B cell (primary cell): ENCODE data around the gene FAM229A. TPM values are rescaled to one million over a fixed set of nuclear protein-coding genes. Genes with fewer than 3 reads are reported as not detected.
"Not testable (repeated sequence)": the region's sequence is repeated elsewhere in the genome, so short reads cannot be mapped to it uniquely, and the experiment has no call there.

Experiments used
- ATAC-seq: fragments of 200-7000 bp; cut with Tn5 transposase; one replicate; pipeline ENCODE4 v1.10.0; 2021; ENCODE audit warnings: low read depth, mild to moderate bottlenecking, moderate number of reproducible peaks, moderate library complexity
- CTCF ChIA-PET: fragments of 350-600 bp; sonication (Branson Sonifier 250); formaldehyde crosslinking; loops from one replicate; lab custom pipeline; 2021; ENCODE audit warnings: antibody characterized with exemption, inconsistent platforms; lab: Charles Lee
- POLR2A ChIA-PET: fragments of 350-600 bp; sonication (Branson Sonifier 250); formaldehyde crosslinking; loops from one replicate; lab custom pipeline; 2021; ENCODE audit warnings: antibody characterized with exemption; lab: Charles Lee
- DNase-seq: peaks from one replicate; pipeline ENCODE4 v3.0.0; 2013
- H2AFZ ChIP-seq: 2 replicates; pipeline ENCODE4 v1.6.1; 2012; ENCODE audit warnings: mild to moderate bottlenecking, low read depth, low read length; ENCODE audit not compliant: insufficient read depth, poor library complexity, severe bottlenecking
- H3K27ac ChIP-seq, 2 donors: 1 replicate in 1 of 2; 2 replicates in 1 of 2; pipeline ENCODE4 v1.5.1; 2012 to 2013; ENCODE audit warnings: low read length in 2 of 2, mild to moderate bottlenecking in 2 of 2, moderate library complexity in 1 of 2
- H3K27me3 ChIP-seq, 4 experiments: fragments of 200-600 bp in 1 of 4; sonication (generic) in 1 of 4; replicated peaks in 1 of 4; 1 replicate in 2 of 4; 2 replicates in 2 of 4; pipeline versions ENCODE4 v1.6.1 to v1.7.0; 2013 to 2016; ENCODE audit warnings: low read length in 3 of 4, mild to moderate bottlenecking in 2 of 4, mixed read lengths in 1 of 4, moderate library complexity in 1 of 4; ENCODE audit not compliant: insufficient read depth in 4 of 4, control insufficient read depth in 3 of 4; ENCODE audit errors: control extremely low read depth in 1 of 4
- H3K36me3 ChIP-seq, 2 experiments: replicated peaks in 1 of 2; 1 replicate in 1 of 2; 2 replicates in 1 of 2; pipeline versions ENCODE4 v1.6.1 to v1.7.1; 2013; ENCODE audit warnings: low read length in 1 of 2; ENCODE audit not compliant: insufficient read depth in 2 of 2, control insufficient read depth in 1 of 2; ENCODE audit errors: control extremely low read depth in 1 of 2, extremely low read depth in 1 of 2
- H3K4me1 ChIP-seq, 2 donors: fragments of 200-600 bp in 1 of 2; sonication (generic) in 1 of 2; 1 replicate in 1 of 2; 2 replicates in 1 of 2; pipeline versions ENCODE4 v1.5.1 to v1.6.1; 2013 to 2017; ENCODE audit warnings: low read length in 2 of 2; ENCODE audit not compliant: control insufficient read depth in 2 of 2, insufficient read depth in 2 of 2
- H3K4me2 ChIP-seq: replicated peaks from 2 replicates; pipeline ENCODE3; 2012; ENCODE audit warnings: mild to moderate bottlenecking, low read depth, low read length; ENCODE audit not compliant: poor library complexity, severe bottlenecking
- H3K4me3 ChIP-seq, 5 experiments: fragments of 200-600 bp in 1 of 5; sonication (generic) in 1 of 5; 1 replicate in 3 of 5; 2 replicates in 2 of 5; pipeline versions ENCODE4 v1.5.1 to v1.7.0; 2011 to 2016; ENCODE audit warnings: low read length in 4 of 5, mild to moderate bottlenecking in 4 of 5, low read depth in 2 of 5, control low read depth in 1 of 5, moderate library complexity in 1 of 5; ENCODE audit not compliant: insufficient read depth in 1 of 5; ENCODE audit errors: control extremely low read depth in 1 of 5, extremely low read depth in 1 of 5
- H3K79me2 ChIP-seq: fragments of 200-600 bp; sonication (generic); one replicate; pipeline ENCODE4 v1.6.0; 2016; ENCODE audit warnings: low read length; ENCODE audit not compliant: control insufficient read depth, insufficient read depth
- H3K9ac ChIP-seq: fragments of 200-600 bp; sonication (generic); 2 replicates; pipeline ENCODE4 v1.6.1; 2017; ENCODE audit warnings: mild to moderate bottlenecking, low read length, moderate library complexity
- H3K9me3 ChIP-seq, 3 donors: one replicate each; pipeline versions ENCODE4 v1.6.1 to v1.7.1; 2013; ENCODE audit warnings: low read length in 2 of 3; ENCODE audit not compliant: control insufficient read depth in 2 of 3, insufficient read depth in 1 of 3; ENCODE audit errors: control extremely low read depth in 1 of 3
- H4K20me1 ChIP-seq: 2 replicates; pipeline ENCODE4 v1.6.0; 2012; ENCODE audit warnings: mild to moderate bottlenecking, low read length; ENCODE audit not compliant: insufficient read depth, control insufficient read depth, poor library complexity, severe bottlenecking
- H3K27ac Mint-ChIP-seq: one replicate; pipeline ENCODE4 v1.8.0; 2021; ENCODE audit warnings: mixed read lengths
- H3K27me3 Mint-ChIP-seq: one replicate; pipeline ENCODE4 v1.8.0; 2021; ENCODE audit warnings: mixed read lengths
- H3K4me1 Mint-ChIP-seq: one replicate; pipeline ENCODE4 v1.8.0; 2021; ENCODE audit warnings: mixed read lengths
- H3K4me3 Mint-ChIP-seq: one replicate; pipeline ENCODE4 v1.8.0; 2021; ENCODE audit warnings: mixed read lengths
- H3K9me3 Mint-ChIP-seq: one replicate; pipeline ENCODE4 v1.8.0; 2022; ENCODE audit warnings: mixed read lengths; ENCODE audit not compliant: insufficient read depth
- CTCF ChIP-seq: fragments of 200-600 bp; IDR thresholded peaks from one replicate; pipeline ENCODE4 v1.8.0; 2022; ENCODE audit warnings: antibody characterized with exemption, mild to moderate bottlenecking
- EZH2 ChIP-seq: IDR thresholded peaks from 2 replicates; pipeline ENCODE4 v1.6.1; 2012; ENCODE audit warnings: borderline replicate concordance, low read depth, mild to moderate bottlenecking, moderate library complexity, low read length; ENCODE audit not compliant: insufficient read depth, poor library complexity, severe bottlenecking
- WGBS: methylation state at CpG from one replicate; pipeline ENCODE4 v1.1.5; 2013; ENCODE audit warnings: missing lambda C conversion rate; ENCODE audit not compliant: insufficient coverage; 5-methylcytosine and 5-hydroxymethylcytosine counted together
- intact Hi-C: fragments of 100-400 bp; cut with micrococcal nuclease; formaldehyde crosslinking; loops from one replicate; pipeline ENCODE4 v1.10.0; 2022
- polyA plus RNA-seq: library from polyadenylated mRNA; depleted of rRNA; stranded (reverse); fragments of >200 nt; gene quantifications from 2 replicates; pipeline ENCODE4 v1.2.3, GENCODE V29; 2012
- total RNA-seq, 2 donors: library from RNA; stranded (reverse); fragments of 120-200 nt in 1 of 2; gene quantifications; 1 replicate in 1 of 2; 2 replicates in 1 of 2; pipeline versions ENCODE4 v1.2.3 to v1.2.4, GENCODE V29; 2013 to 2022

Gene FAM229A
- total and polyA plus RNA-seq, 2 donors (not counting 1 experiment from before 2014, with no cell fraction given) = 33.3 to 33.8 TPM

GRCh38 chr1:32356478-32356877, 5.8 kb downstream of the FAM229A start:
- H3K27ac Mint-ChIP-seq = no peak overlapping the region
- H3K9me3 Mint-ChIP-seq = no peaks in the 10 kb centered on the region
- no peaks in the 10 kb centered on the region for H4K20me1 ChIP-seq
- H3K9me3 ChIP-seq = no peaks in the 10 kb centered on the region
- TF ChIP-seq CTCF (no peak), EZH2 (no peak)
- intact Hi-C loops = loop anchor here (10.0 kb wide), 1 partner anchor 712 kb away; the partner anchor contains the start of gene PEF1
- no peaks in the 10 kb centered on the region for H3K27me3 ChIP-seq
- no peak overlapping the region for H3K4me3 ChIP-seq
- no peak overlapping the region for H3K9ac ChIP-seq
- ATAC-seq (no peak), DNase-seq (no peak)
- peaks cover 25 to 35% of the 10 kb centered on the region in 2 donors for H3K4me1 ChIP-seq
- H3K36me3 ChIP-seq = no peaks in the 10 kb centered on the region
- H3K4me3 Mint-ChIP-seq = no peak overlapping the region
- POLR2A ChIA-PET = no interaction called here
- H3K4me2 ChIP-seq = no peak overlapping the region
- CTCF ChIA-PET = interaction anchor here (1.5 kb wide), 1 partner anchor 11 kb away, joined by 4 read pairs; no protein-coding TSS in a partner anchor
- WGBS = no CpG with 5 or more reads among the region's 1 CpG
- peaks cover 22% of the 10 kb centered on the region for H3K4me1 Mint-ChIP-seq
- no peak overlapping the region for H3K27ac ChIP-seq
- no peak overlapping the region for H2AFZ ChIP-seq
- H3K79me2 ChIP-seq = no peaks in the 10 kb centered on the region
- no peaks in the 10 kb centered on the region for H3K27me3 Mint-ChIP-seq

GRCh38 chr1:32355778-32356177, 6.5 kb downstream of the FAM229A start:
- 100% methylated on average over 4 of the region's 6 CpGs for WGBS
- ATAC-seq, H4K20me1 ChIP-seq, H3K27me3 ChIP-seq, H3K4me3 ChIP-seq, H3K4me2 ChIP-seq, H2AFZ ChIP-seq, H3K27ac ChIP-seq, H3K36me3 ChIP-seq, H3K27me3 Mint-ChIP-seq, H3K9me3 Mint-ChIP-seq, H3K79me2 ChIP-seq, DNase-seq, H3K27ac Mint-ChIP-seq, H3K9ac ChIP-seq, H3K4me3 Mint-ChIP-seq, H3K9me3 ChIP-seq: not testable (repeated sequence)
- ChIA-PET POLR2A (interaction anchor here (0.9 kb wide), 1 partner anchor 20 kb away, joined by 5 read pairs; the partner anchor contains the start of gene MARCKSL1), CTCF (interaction anchor here (0.6 to 1.5 kb wide), 3 partner anchors 12 to 172 kb away, joined by 3 to 4 read pairs (median 3); no protein-coding TSS in a partner anchor)
- H3K4me1 Mint-ChIP-seq = peaks cover 24% of the 10 kb centered on the region
- peaks cover 20 to 30% of the 10 kb centered on the region in 2 donors for H3K4me1 ChIP-seq
- intact Hi-C loops = loop anchor here (10.0 kb wide), 1 partner anchor 711 kb away; the partner anchor contains the start of gene PEF1
